KBM-7 (cell line): Measurements from ENCODE around the gene DCP2.

ENCODE experiments used
- DNase-seq: peaks from one replicate; pipeline ENCODE4 v3.0.0-alpha.2; 2015
- in situ Hi-C: fragments of 300-500 bp; cut with MboI; formaldehyde crosslinking; loops from 2 replicates; pipeline ENCODE4 v1.14.3; 2020; ENCODE audit warnings: low sequenced_read_pairs, low pct_unique_long_range_greater_than_20kb, mixed read lengths

Gene DCP2

GRCh38 chr5:113059232-113060040 lies 82.8 kb downstream of the DCP2 start:
- in situ Hi-C loops, result no loop called here
- DNase-seq, result no peak

- in situ Hi-C loops, result no loop called here
- DNase-seq, result no peak
Observed at GRCh38 chr5:113060408-113061025, 83.9 kb downstream of the DCP2 start.

- in situ Hi-C loops, result no loop called here
- DNase-seq, result no peak
Observed at GRCh38 chr5:113061846-113062780, 85.5 kb downstream of the DCP2 start.

- DNase-seq, result no peak
- in situ Hi-C loops, result no loop called here
Observed at GRCh38 chr5:113062869-113063508, 86.4 kb downstream of the DCP2 start.

- in situ Hi-C loops, result no loop called here
- DNase-seq, result no peak
Observed at GRCh38 chr5:113063927-113064326, 87.3 kb downstream of the DCP2 start.

- in situ Hi-C loops, result no loop called here
- no peak for DNase-seq
Observed at GRCh38 chr5:113064806-113065205, 88.2 kb downstream of the DCP2 start.

- no peak for DNase-seq
- in situ Hi-C loops, result no loop called here
Observed at GRCh38 chr5:113065626-113066025, 89.0 kb downstream of the DCP2 start.

- no peak for DNase-seq
Observed at GRCh38 chr5:113067635-113068344, 91.2 kb downstream of the DCP2 start.

GRCh38 chr5:113068559-113068958 lies 92.0 kb downstream of the DCP2 start:
- in situ Hi-C loops, result no loop called here
- no peak for DNase-seq

More at GRCh38 chr5:113067635-113068344, 91.2 kb downstream of the DCP2 start:
- in situ Hi-C loops, result no loop called here
